ENCODE measurements around the gene VPS4B.
"Not testable (repeated sequence)": the region's sequence is repeated elsewhere in the genome, so short reads cannot be mapped to it uniquely, and the experiment has no call there.

VPS4B gene

DNA sequence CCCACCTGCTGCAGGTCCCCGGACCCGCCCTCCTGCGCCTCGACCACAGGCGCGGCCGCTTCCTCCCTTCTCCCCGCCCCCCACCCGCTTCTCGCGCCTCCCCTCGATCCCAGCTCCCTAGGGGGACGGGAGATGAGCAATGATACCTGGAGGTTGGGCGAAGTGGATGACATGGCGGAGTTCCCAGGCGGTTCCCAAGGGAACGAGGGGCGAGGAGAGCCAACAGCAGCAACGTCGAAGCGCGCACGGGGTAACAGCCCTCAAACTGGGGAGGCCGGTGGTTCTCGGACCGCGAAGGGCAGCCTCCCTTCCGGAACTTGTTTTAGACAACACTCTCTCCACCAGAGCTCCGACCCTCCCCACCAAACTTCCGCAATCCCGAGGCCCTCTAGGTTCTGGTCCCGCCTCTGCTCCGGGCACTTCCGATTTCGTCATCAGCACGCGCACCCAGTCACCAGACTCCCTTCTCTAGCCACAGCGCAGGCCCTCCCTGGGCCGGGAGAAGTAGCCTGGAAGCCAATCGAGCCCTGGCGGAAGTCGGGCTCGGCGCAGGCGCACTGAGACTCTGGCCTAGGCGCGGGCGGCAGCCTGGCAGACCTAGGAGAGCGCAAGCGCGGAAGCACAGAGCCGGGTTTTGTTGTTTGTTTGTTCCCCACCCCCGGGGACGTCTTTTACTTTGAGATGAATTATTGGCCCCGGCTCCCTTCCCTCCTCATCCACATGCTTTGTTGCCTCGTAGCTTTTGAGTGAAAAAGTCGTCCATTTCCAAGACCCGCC, at the start of gene VPS4B:
Gene VPS4B (minus strand): TSS at position 390 of the 777 bp plus-strand sequence. CDS start 217 bp downstream, at position 173.
- DNase-seq, result peak; percentile 99

DNA sequence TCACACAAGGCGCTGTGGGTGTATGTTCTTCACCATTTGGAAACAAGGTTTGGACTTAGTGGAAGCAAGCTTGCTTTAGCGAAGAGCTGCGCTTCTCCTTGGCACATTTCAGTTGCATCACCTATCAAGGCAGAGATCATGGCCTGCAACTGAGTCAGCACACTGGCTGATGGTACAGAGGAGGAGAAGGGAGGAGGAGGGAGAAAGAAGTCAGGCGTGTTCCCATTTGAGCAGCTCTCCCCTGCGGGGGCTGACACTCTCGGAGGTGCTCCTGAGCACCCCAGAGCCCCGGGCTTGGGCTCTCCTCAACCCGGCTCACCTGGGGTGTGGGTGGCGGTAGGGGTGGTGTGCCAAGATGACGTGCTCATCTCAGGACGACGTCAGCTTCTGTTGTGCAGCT, 48.5 kb upstream of the VPS4B start:
- DNase-seq, result no peak

DNA sequence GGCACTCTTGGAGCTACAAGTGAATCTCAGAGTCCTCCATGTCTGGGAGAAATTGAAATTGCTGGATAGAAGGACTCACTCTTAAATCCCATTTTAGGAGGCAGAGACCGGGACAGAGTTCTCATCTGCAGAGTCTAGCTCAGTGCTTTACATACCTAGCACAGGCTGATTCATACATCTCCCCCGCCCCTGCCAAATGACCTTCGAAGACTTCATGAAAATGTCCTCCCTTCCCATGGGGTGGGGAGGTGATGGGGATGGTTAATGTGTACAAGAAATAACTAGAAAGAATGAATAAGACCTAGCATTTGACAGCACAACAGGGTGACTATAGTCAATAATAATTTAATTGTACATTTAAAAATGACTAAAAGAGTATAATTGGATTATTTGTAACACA, 46.3 kb upstream of the VPS4B start:
- DNase-seq, result no peak

DNA sequence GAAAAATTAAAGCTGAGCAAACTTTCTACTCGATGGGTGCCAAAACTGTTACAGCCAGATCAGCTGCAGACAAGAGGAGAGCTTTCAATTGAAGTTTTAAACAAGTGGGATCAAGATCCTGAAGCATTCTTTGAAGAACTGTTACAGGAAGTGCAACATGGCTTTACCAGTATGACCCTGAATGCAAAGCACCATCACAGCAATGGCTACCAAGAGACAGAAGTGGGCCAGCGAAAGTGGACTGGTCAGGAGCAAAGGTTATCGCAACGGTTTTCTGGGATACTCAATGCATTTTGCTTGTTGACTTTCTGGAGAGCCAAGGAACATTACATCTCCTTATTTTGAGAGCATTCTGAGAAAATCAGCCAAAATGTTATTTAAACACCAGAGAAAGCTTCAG, 45.4 kb upstream of the VPS4B start:
- DNase-seq, result no peak

DNA sequence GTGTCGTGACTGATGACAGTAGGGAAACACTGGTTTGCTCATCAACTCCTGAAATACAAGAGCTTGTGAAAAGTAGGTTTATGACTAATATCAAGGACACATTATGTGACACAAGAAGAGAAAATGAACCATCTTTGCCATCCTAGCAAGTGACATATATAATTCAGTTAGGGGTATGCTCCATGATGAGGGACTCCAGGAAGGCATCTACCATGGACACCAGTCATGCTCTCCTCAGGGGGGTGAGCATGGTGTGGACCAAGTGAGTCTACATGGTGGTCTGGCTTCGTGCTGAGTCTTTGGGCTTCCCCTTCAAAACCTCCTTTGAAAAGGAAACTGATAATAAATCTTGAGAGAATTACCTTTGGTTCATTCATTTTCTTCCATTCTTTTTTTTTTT, 42.8 kb upstream of the VPS4B start:
- DNase-seq, result no peak

DNA sequence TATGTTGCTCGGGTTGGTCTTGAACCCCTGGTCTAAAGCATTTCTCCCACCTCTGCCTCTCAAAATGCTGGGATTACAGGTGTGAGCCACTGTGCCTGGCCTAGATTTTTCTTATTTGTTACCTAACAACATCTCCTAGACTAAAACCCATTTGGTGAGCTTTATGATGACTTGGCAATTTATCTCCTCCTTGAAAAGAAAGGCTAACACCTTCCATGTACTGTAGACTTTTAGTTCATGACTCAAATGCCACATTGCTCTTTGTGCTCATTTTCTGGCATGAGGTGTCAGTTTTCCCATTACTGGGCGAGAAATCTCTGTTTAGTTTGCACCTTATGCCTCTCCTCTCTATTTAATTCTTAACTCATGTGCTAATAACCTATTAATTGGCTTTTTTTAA, 42.2 kb upstream of the VPS4B start:
- DNase-seq, result no peak

DNA sequence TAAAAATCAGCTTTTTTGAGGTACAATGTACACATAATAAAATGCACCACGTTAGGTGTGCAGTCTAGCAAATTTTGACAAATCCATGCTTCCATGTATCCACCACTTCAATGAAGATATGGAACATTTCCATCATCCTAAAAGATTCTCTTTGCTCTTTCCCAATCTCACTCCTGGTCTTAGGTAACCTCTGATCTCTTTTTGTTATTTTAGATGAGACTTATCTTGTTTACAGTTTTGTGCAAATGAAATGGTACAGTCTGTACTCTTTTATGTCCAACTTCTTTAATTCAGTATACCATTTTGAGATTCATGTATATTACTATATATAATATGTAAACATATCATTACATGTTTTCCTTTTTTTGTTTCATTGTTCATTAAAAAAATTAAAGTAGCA, 38.1 kb upstream of the VPS4B start:
- DNase-seq, result no peak

DNA sequence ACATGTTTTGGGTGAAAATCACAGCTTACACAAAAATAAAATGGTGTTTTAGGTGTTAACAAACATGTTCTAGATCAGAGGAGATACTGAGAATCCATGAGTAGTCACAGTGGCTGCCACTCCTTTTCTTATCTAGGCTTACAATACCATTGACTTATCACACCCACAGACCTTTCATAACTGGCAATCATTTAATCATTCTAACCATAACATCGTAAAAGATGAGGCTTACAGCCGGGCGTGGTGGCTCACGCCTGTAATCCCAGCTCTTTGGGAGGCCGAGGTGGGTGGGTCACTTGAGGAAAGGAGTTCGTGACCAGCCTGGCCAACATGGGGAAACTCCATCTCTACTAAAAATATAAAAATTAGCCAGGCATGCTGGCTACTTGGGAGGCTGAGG, 35.7 kb upstream of the VPS4B start:
- no peak for DNase-seq

DNA sequence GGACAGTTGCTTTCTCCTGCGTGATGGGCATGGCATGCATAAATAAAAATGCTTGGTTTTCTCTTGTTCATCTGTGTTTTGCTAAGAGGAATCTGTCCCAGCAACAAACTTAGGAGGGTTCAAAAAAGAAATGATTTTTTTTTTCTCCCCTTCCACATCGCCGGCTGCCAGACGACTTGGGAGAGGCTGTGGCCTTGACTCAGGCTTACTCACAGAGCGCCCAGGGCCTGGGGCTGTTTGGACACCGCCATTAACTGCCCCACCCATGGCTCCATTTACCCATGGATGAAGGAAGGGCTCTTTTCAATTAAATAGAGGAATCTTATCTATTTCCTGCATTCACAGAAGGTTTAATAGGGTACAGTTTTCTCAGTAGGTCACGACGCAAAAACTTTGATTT, 32.2 kb upstream of the VPS4B start:
- no peak for DNase-seq

DNA sequence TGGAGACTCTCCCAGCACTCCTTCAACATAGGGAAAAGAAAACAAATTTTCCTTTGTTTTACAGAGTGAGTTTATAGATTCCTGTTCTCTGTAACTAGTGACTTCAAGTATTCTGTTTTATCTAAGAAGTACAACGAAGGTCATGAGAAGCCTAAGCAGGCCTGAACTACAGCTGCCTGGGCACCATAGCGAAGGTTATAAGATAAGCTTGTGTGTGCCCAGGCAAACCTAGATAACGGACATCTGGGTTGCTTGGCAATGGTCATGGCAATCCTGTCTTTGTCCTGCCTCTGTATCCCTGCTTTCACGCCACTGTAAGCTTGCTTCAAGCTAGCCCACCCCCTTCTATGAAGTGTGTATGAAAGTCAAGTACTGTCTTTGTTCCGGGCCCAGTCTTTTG, 30.5 kb upstream of the VPS4B start:
- DNase-seq, result not testable (repeated sequence)

DNA sequence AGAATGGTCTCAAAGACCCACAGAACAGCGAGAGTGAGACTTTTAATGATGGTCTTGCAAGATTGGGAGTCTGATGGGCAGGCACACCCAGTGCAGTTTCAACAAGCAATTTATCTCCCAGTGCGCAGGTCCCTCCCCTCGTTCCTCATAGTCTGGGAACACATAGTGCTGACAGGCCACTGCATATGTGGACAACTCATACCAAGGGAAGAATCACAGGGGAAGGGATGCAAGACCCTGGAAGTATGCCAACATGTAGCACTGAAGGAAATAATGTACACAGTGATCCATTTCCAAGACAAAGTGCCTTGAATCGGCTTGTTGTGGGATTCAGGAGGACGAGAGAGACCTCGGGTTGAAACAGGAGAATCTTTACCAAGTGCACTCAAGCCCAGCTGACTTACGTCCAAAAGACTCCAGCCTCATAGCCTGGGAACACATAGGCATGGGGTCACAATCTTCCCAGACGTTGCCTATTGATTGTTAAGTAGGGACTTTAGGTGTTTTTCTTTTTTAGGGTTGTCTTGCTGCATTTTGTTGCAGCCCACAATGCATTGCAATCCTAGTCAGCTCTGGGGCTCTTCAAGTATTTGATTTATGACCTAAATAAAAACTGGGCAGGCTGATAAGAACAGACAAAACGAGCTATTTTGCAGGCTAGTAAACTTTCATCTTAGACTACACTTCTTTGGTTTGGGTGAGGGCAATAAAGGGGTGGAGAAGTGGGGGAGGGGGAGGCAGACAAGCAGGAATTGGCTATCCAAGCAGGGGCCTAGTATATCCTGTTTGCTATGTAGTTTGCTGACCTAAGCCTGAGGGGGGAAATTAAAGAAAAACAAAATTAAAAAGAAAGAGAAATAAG, 29.8 kb upstream of the VPS4B start:
- DNase-seq, result no peak

DNA sequence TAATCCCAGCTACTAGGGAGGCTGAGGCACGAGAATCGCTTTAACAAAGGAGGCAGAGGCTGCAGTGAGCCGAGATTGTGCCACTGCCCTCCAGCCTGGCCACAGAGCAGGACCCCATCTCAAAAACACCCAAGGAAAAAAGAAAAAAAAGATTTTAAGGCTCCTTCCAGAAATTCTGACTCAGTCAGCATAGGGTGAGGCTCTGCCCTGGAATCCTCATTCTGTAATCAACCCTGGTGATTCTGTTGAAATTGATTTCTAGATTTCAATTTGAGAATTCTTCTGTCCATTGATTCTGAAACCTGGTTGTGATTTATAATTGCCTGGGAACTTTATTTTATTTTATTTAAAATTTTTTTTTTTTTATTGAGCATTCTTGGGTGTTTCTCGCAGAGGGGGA, 27.1 kb upstream of the VPS4B start:
- DNase-seq, result no peak

DNA sequence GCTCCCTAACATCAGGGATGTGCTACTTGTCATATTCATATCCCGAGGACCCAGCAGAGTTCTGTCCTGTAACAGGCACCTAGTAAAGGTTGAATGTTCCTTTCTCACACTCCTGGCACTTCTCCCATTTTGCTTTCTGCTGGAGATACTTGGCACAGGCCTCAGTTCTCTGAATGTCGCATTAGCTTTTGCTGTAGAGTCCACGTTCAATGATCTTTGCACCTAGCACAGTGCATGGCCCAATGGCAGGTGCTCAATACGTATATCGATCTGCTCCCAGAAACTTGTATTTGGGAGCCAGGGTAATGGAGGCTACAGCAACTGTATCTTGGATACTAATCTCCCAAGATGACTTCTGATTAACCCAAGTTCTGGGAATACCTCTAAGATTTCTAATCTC, 24.8 kb upstream of the VPS4B start:
- DNase-seq, result no peak

DNA sequence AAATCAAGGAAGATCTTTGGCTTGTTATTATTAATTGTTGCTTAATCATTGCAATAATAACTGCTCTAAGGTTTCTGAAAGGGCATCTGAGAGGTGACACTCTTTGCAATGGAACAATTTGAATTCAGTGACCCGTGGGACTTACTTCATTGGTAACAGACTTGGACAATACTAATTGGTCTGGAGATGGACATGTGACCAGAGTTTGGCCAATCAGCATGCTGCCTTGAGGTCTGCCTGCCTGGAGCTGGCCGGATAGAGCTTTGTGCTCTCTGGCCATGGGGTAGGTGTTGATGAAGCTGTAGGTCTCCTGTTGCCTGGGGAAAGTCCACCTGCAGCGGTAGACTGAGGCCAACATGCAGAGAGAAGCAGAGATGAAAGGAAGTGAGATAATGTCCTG, 24.0 kb upstream of the VPS4B start:
- no peak for DNase-seq

DNA sequence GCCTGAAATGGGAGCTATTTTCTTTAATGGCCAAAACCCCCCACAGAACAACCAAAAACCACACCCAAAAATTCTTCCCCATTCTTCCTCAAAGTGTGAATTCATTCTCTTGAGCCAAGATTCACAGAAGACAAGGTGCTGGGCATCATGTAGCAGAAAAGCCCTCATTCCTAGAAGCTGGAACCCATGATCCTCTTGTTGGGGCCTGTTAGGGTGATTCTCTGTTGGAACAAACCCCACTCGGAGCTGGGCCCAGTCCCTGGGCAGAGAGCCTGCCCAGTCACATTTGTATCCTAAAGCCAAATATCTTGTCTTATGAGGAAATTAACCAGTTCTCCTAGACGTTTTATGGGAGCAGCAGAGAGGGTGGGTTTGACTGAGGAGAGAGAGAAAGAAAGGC, 22.8 kb upstream of the VPS4B start:
- no peak for DNase-seq

DNA sequence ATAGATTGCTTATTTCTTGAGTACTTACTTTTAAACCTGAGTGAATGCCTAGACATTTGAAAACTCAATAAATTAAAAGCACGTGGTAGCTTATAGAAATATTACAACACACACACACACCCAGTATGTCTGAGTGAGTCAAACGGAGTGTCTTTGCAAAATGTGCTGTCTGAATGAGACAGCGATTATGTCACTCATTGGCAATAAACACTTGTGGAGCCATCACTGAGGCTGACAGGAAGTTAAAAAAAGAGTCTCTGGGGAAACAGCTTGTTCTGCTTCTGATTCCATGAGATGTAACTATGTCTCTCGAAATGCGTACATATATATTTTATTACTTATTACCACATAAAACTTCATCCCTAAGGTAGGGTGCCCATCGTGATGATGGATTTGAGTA, 22.3 kb upstream of the VPS4B start:
- peak; percentile 36 for DNase-seq

DNA sequence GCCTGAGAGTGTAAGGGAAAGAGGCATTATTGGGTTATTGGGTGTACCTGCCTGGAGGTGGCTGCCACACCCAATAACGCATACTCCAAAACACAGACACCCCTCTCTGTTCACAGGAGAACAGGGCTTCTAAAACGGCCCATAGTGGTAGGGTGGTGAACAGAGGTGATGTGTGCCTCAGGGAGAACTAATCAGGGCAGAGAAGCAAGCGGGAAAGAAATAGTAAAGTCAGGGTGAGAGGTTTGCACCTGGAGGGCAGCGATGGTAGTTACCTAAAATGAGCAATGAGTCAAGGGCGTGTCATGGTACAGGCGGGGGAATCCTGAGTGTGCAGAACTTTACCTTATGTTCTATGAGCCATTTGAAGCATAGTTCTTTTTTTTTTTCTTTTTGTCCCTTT, 21.6 kb upstream of the VPS4B start:
- no peak for DNase-seq

DNA sequence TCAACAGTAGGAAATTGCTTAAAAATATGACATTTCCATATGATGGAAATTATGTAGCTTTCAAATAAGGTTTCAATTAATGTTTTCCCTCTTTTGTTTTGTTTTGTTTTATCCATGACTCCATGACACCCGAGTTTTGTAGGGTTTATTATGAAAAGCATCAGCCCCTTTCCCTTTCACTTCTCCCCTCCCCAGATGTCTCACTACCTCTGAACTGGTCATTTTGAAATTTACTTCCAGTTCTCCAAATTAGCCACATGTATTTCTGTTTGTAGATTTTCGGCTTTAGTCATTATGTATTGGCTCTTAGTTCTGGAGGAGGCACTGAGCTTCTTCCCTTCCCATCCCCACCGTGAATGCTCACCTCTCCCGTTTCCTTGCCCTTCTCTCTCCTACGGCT, 18.6 kb upstream of the VPS4B start:
- no peak for DNase-seq

DNA sequence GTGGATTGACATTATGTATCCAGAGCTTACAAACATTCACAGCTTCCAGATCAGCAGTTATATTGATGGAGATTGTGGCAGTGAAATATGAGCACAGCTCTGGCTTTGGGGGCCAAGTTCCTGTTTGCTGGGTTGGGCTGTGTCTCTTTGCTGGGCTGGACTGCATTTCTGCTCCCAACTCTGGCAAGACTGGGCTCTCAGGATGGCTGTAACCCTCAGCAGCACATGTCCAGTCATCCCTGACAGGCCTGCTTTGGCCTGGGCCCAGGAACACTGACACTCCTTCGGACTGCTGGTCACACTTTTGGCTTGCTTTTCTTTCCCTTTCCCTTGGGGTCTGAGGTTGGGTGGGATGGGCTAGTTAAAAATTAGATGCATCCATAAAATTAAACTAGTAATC, 17.9 kb upstream of the VPS4B start:
- no peak for DNase-seq

DNA sequence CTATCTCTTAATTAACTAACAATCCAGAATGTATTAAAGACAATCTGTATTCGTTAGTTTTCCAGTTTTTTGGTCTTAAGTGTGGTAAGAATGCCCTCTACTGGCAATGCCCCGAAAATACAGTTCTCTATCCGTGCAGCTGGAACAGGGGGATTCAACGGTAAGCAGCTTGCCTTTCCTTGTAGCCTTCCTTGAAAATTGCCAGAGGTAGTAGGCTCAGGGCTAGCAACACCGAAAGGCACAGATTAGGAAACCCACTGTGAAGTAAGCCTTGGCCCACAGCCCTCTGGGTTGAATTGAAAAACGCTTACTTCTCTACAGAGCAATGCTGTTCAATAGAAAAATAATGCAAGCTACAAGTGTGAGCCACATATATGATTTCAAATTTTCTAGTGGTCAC, 17.1 kb upstream of the VPS4B start:
- peak; percentile 46 for DNase-seq

DNA sequence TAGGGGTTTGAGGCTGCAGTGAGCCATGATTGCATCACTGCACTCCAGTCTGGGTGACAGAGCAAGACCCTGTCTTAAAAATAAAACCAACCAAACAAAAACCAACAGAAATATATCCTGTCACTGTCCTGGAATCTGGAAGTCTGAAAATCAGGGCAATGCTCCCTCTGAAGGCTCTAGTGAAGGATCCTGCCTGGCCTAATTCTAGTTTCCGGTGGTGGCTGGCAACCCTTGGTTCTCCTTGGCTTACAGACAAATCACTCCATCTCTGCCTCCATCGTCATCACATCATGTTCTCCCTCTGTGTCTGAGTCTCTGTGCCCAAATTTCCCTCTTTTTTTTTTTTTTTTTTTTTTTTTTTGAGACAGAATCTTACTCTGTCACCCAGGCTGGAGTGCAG, 15.9 kb upstream of the VPS4B start:
- no peak for DNase-seq

DNA sequence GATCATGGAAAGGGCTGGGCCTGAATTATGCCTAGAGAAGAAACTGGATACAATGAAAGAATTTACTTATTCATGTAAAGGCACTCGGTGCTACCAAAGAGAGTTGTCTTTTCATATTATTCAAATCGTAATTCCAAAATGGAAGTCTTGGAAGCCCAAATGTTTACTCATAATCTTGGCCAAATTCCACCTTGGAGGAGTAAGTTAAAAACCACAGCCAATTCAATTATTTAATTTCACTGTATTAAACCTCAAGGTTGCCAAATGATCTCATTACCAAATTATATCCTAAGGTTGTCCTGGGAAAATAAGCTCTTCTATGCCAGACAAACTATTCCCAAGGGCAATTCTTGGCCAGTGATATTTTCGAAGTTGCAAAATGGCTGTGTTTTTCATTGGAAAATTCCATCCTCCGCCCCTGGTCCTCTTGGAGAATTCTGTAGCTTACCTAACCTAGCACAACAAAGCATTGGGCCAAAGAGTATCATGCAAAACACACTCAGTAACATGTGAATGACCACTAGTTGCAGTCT, 11.1 kb upstream of the VPS4B start:
- no peak for DNase-seq

DNA sequence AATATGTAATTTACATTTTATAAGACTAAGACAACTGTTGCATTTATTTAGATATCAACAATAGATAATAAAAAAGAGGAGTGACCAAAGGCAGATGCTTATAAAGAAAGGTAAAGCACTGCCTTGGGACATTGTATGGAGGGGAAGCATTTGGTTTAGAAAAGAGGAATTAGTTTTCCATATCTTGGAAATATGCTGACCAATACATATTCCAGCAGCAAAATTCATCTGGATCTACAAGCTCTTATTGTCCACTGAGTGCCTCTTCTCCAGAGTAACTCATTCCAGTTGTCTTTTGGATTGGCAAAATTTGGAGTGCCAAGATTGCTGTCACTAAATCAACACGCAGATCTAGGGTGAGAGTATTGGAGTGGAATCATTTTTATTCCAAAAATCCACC, 8.9 kb upstream of the VPS4B start:
- no peak for DNase-seq

DNA sequence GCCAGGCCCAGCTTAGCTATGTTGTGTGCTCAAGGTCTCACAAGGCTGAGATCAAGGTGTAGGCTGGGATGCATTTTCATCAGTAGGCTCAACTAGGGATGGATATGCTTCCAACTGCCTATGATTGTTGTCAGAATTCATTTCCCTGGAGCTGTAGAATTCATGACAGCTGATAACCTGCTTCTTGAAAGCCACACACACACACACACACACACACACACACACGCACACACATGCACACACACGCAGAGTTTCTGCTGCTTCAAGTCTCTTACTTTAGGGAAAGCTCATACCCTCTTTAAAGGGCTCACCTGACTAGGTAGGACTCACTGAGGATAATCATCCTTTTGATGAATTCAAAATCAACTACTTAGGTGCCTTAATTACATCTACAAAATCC, 8.2 kb upstream of the VPS4B start:
- no peak for DNase-seq
